COR-L47 (cell line): ENCODE measurements around the gene ARHGAP12.

Experiments
- DNase-seq: peaks from one replicate; lab custom pipeline; 2025; lab: John Stamatoyannopoulos, UW

Gene ARHGAP12

DNA sequence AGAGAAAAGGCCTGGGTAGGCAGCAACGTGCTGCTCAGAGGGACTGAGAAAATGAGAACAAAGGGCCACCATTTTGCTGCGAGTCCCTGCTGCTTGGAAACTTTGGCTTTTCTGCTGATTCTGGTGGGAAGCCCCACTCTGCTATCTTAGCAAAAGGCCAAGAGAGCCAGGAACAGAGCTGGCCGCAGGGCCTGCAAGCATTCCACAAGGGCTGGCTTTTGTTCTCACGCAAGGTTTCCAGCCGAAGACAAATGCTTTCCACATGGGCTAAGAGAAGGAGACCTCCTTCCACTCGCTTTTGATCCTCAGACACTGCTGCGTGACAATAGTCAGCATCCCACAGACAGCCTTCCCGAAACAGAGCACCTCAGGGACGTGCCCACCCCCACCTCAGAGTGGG is 163.1 kb downstream of the ARHGAP12 start:
- no peak for DNase-seq

DNA sequence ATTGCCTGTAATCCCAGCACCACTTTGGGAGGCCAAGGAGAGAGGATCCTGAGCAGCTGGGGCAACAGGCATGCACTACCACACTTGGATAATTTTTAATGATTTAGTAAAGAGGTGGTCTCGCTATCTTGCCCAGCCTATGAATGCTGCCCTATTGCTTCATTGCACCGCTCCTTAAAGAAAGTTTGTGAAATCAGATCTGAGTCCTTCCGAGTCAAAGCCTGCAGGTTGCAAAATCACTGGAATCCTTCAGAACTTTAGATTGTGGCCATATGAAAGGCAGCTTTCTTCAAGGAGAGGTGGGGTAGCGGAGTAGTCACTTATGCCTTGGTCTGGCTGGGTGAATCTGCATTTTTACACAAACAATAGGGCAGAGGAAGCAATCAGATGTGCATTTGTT is 166.3 kb downstream of the ARHGAP12 start:
- DNase-seq: no peak

DNA sequence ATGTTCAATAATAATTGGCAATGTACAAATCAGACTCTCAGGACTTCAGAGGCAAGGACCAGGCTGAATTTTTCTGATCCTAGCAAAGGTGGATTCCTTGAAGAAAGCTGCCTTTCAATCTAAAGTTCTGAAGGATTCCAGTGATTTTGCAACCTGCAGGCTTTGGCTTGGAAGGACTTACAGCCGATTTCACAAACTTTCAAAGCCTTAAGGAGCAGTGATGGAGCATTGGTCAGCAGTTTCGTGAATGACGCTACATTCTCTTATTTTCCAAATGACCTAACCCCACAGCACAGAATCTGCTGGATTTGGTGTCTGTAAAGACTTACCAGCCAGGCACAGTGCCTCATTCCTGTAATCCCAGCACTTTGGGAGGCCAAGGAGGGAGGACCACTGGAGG is 167.5 kb downstream of the ARHGAP12 start:
- DNase-seq: no peak

DNA sequence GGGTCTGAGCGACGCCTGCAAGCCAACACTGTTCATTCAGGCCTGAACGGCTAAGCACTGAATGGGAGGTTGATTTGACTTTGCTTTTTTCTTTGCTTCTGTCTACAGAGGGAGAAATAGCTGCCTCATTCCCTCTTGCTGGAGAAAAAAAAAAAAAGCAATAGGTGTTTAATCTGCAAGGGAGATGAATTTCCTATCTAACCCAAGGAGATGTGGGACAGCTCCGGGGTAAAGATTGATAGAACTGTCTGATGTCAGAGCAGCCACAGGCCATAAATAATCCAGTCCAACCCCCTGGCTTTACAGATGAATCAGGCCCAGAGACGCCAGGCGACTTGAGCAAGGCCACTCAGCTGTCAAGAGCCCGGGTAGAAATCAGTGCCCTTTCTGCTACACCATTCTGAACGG is 168.0 kb downstream of the ARHGAP12 start:
- DNase-seq: no peak

DNA sequence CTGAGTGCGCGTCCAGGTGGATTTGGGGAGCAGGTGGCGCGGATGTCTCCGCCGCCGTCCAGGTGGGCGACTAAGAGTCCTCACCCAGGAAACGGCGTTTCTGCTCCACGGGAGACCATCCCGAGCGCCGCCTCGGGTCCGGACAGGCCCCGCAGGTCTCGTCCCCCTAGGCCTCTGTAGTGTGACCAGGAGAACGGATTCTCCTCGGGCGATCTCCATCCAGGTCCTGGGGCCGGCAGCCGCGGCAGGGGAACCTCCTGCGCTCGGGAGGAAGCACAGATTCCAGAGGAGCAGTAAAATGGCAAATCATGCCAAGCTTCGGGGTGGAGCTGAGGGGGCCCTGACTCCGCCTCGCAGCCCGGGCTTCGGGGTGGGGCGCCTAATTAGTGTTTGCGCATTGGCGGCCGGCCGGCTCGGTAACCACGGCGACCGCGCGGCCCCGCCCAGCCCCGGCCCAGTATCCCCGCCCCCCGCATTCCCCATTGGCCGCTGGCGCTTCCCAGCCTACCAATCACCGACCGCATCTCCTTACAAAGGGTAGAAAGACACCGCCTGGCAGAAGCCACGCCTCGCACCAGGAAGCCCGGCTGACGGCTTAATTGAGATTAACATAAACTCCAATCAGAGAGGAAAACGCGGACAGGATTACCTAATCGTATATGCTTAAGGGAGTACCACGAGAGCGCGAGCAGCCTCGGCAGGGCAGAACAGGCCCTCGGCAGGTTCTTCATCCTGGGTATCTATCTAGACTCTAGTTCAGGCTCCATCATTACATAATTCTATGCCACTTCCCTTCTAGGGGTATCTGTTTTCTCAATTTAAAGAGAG is 168.6 kb downstream of the ARHGAP12 start:
- DNase-seq: peak; percentile 95

DNA sequence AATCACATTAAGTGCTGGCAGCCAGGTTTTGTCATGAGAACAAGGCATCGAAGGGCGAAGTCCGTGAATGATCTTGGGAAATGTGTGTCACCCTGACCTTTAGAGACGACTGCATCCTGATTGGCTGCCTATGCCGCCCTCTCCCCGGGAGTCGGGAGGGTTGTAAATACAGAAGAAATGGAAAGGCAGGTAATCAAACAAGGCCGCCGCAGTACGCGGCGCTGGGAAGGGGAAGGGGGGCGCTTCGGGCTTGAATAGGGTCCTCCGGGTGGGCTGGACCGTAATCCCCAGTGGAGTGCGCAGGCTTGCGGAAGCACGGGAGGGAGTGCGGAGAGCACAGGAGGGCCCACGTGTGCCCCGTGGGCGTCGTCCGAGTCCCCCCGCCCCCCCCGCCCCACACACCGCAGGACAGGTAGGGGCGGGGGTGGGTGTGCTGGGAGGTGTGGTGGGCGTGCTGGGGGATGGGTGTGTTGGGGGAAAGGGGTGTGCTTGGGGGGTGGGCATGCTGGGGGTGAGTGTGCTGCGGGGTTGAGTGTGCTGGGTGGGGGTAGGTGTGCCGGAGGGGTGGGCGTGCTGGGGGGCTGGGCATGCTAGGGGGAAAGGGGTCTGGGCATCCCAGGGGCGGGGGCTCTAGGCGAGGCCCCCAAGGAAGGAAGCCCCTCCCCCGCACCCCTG is 169.4 kb downstream of the ARHGAP12 start:
- peak; percentile 63 for DNase-seq

DNA sequence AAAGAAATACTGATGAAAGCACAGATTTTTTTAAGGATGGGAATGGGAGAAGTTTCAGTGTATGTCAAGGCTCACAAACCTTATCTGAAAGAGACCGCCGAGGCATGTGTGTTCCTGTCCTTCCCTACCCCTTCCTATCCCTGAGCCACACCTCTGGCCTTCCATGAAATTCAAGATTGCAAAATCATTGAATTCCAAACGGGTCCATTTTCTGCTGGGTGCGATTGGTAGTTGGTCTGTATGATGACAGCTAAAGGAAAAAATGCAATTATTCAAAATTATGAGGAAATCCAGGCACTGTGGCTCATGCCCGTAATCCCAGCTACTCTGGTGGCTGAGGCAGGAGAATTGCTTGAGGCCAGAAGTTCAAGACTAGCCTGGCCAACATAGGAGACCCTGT is 170.1 kb downstream of the ARHGAP12 start:
- DNase-seq: no peak

DNA sequence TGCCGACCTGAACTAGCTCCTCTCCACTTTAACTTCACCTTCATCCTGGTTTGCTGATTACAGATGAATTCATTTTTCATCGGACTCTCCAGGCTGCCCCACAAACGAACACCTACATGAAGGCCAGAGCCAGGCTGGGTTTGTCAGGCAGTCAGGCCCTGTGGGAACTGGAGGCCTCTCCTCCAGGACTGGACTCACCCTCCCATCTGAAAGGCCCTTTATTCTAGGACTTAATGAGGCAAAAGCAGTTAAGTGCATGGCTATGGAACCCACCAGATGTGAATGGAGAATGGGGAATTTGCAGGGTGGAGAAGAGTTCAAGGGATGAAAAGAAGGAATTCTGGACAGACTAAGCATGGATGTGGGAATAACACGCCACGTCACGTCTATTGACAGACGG is 170.8 kb downstream of the ARHGAP12 start:
- no peak for DNase-seq

DNA sequence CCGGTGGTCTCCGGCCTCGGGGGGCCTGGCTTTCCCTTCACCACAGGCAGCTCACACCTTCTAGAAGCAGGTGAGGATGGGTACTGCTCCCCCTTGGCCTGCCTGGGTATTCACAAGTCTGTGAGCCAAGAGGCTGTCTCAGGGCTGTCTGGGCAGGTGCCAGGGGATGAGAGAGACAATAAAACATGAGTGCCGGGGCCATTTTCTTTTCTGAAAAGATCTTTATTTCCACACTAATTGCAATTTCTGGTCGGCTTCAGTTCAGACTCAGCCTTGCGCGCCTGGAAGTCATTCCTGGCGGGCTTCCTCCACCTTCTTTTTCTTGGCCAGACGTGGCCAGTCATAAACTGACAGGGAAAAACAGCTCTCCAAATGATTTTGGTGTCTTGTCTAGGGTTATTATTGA is 171.2 kb downstream of the ARHGAP12 start:
- peak; percentile 42 for DNase-seq

DNA sequence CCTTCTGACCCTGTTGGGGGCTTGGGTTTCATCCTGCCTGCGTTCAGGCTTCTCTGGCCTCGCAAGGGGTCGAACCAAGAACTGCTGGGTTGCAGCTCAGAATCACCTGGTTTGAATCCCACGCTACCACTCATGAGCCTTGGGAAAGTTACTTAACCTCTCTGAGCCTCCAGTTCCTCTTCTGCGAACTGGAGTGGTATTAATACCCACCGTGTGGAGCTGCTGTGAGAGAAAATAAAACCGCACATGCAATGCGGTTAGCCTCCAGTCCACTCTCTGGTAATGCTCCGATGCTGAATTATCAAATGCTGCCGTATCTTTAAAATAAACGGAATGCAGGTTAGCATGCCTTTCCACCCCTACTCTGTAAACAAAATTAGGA is 171.9 kb downstream of the ARHGAP12 start:
- DNase-seq: no peak

DNA sequence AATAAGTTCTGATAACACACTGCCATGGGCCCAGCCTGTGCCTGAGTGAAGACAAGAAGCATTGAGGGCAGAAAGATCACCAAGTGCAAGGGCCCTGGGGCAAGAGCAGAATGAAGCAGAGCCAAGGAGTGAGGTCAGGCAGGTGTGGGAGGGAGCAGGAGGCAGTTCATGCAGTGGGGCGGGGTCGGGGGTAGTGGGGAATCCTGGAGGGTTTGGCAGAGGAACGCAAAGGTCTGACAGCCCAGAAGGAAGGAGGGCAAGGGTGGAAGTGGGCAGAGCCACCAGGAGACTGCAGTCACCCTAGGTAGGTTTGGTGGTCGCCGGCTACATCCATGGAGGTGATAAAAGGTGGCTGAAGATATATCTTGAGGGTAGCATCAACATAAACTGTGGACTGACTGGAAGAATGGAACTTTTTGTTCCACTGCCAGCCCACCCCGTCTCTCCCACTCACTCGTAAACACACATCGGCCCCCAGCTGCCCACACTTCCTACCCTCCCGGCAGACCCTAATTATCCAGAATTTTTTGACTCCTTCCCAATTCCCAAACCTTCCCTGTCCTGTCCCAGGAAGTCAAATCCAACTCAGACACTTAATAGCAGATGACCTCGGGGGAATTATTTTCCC is 172.4 kb downstream of the ARHGAP12 start:
- no peak for DNase-seq
